DND-41 (cell line): ENCODE measurements around the gene PREX1.

ENCODE experiments used
- CTCF ChIP-seq: IDR thresholded peaks from 2 replicates; pipeline ENCODE4 v1.5.1; 2012; ENCODE audit warnings: borderline replicate concordance, low read length, moderate library complexity, mild to moderate bottlenecking; ENCODE audit not compliant: poor library complexity, severe bottlenecking; ENCODE audit errors: extremely low read depth
- EZH2 ChIP-seq: IDR thresholded peaks from 3 replicates; pipeline ENCODE4 v1.6.1; 2012; ENCODE audit warnings: borderline replicate concordance, low read depth, mild to moderate bottlenecking, moderate library complexity, low read length, inconsistent platforms; ENCODE audit not compliant: severe bottlenecking

- TF ChIP-seq CTCF (no peak), EZH2 (no peak)
Measured at GRCh38 chr20:48662711-48663110, 165.1 kb downstream of the PREX1 start.
